GM23338 (cell line): ENCODE measurements around the gene CELF2. TPM values are rescaled to one million over a fixed set of nuclear protein-coding genes. Genes with fewer than 3 reads are reported as not detected.

Experiments
- ATAC-seq: fragments of 200-7000 bp; cut with Tn5 transposase; 3 replicates; pipeline ENCODE4 v1.9.1; 2020
- DNase-seq: peaks from one replicate; pipeline ENCODE4 v3.0.0-alpha.2; 2015; ENCODE audit warnings: low spot score
- H2AFZ ChIP-seq: fragments of 200-600 bp; sonication (generic); 2 replicates; pipeline ENCODE4 v1.8.0; 2016; ENCODE audit warnings: antibody characterized with exemption, mild to moderate bottlenecking, moderate library complexity
- H3F3A ChIP-seq: fragments of 200-600 bp; sonication (generic); replicated peaks from 2 replicates; pipeline ENCODE4 v1.8.0; 2017; ENCODE audit warnings: antibody characterized with exemption, mixed run types, low read depth
- H3K27ac ChIP-seq: fragments of 200-600 bp; sonication (generic); 2 replicates; pipeline ENCODE4 v1.6.1; 2016; ENCODE audit warnings: low read depth
- H3K27me3 ChIP-seq: fragments of 200-600 bp; sonication (generic); 2 replicates; pipeline ENCODE4 v1.8.0; 2016; ENCODE audit warnings: mild to moderate bottlenecking, mixed run types, moderate library complexity; ENCODE audit not compliant: insufficient read depth
- H3K36me3 ChIP-seq: fragments of 200-600 bp; sonication (generic); 2 replicates; pipeline ENCODE4 v1.8.0; 2016; ENCODE audit warnings: mild to moderate bottlenecking; ENCODE audit not compliant: insufficient read depth
- H3K4me1 ChIP-seq: fragments of 200-600 bp; sonication (generic); 2 replicates; pipeline ENCODE4 v1.8.0; 2016; ENCODE audit warnings: mild to moderate bottlenecking, moderate library complexity; ENCODE audit not compliant: insufficient read depth
- H3K4me2 ChIP-seq: fragments of 200-600 bp; sonication (generic); 2 replicates; pipeline ENCODE4 v1.7.1; 2017; ENCODE audit warnings: mixed run types
- H3K4me3 ChIP-seq: fragments of 200-600 bp; sonication (generic); 2 replicates; pipeline ENCODE4 v1.6.1; 2016; ENCODE audit warnings: mixed run types
- H3K79me2 ChIP-seq: fragments of 200-600 bp; sonication (generic); replicated peaks from 2 replicates; pipeline ENCODE4 v1.8.0; 2017; ENCODE audit warnings: mild to moderate bottlenecking; ENCODE audit not compliant: insufficient read depth
- H3K9me2 ChIP-seq: fragments of 200-600 bp; sonication (generic); 2 replicates; pipeline ENCODE4 v1.8.0; 2017; ENCODE audit not compliant: insufficient read depth
- H4K20me1 ChIP-seq: fragments of 200-600 bp; sonication (generic); replicated peaks from 2 replicates; pipeline ENCODE4 v1.8.0; 2017; ENCODE audit warnings: mild to moderate bottlenecking; ENCODE audit not compliant: insufficient read depth
- H3K27ac Mint-ChIP-seq: 2 replicates; pipeline ENCODE4 v1.8.0; 2020; ENCODE audit warnings: inconsistent platforms, mild to moderate bottlenecking, moderate library complexity, mixed read lengths
- H3K27me3 Mint-ChIP-seq: 3 replicates; pipeline ENCODE4 v1.8.0; 2022; ENCODE audit warnings: low read depth, mild to moderate bottlenecking, moderate library complexity, mixed read lengths, inconsistent platforms; ENCODE audit not compliant: insufficient read depth, poor library complexity
- H3K36me3 Mint-ChIP-seq: 3 replicates; pipeline ENCODE4 v1.8.0; 2021; ENCODE audit warnings: low read depth, mild to moderate bottlenecking, inconsistent platforms, moderate library complexity, mixed read lengths
- H3K4me1 Mint-ChIP-seq: 3 replicates; pipeline ENCODE4 v1.8.0; 2020; ENCODE audit warnings: mild to moderate bottlenecking, inconsistent platforms, mixed read lengths
- H3K4me3 Mint-ChIP-seq: 3 replicates; pipeline ENCODE4 v1.8.0; 2021; ENCODE audit warnings: moderate library complexity, mild to moderate bottlenecking, inconsistent platforms, mixed read lengths
- H3K9me3 Mint-ChIP-seq: 3 replicates; pipeline ENCODE4 v1.8.0; 2020; ENCODE audit warnings: moderate library complexity, mild to moderate bottlenecking, inconsistent platforms, mixed read lengths
- CREB1 ChIP-seq: fragments of 250-450 bp; sonication (Bioruptor Pico); IDR thresholded peaks from 2 replicates; pipeline ENCODE4 v1.5.0; 2020; ENCODE audit warnings: low read depth, mild to moderate bottlenecking, moderate library complexity
- CTCF ChIP-seq, 2 experiments: fragments of 200-600 bp in 1 of 2; sonication (generic) in 1 of 2; conservative IDR thresholded peaks; 2 replicates each; pipeline versions ENCODE4 v1.5.1 to v1.6.1; 2016 to 2017; ENCODE audit warnings: antibody characterized with exemption in 2 of 2, low read depth in 2 of 2, mild to moderate bottlenecking in 2 of 2, moderate library complexity in 1 of 2
- ETS1 ChIP-seq: IDR thresholded peaks from 2 replicates; pipeline ENCODE4 v1.6.1; 2016; ENCODE audit warnings: antibody characterized with exemption
- EZH2 ChIP-seq: fragments of 200-600 bp; sonication (generic); IDR thresholded peaks from one replicate; pipeline ENCODE4 v1.8.0; 2017; ENCODE audit warnings: antibody characterized with exemption, mild to moderate bottlenecking, low read depth; ENCODE audit not compliant: unreplicated experiment
- EZH2phosphoT487 ChIP-seq: fragments of 200-600 bp; sonication (generic); IDR thresholded peaks from one replicate; pipeline ENCODE4 v1.8.1; 2018; ENCODE audit warnings: antibody characterized with exemption; ENCODE audit not compliant: unreplicated experiment
- JUNB ChIP-seq: IDR thresholded peaks from one replicate; pipeline ENCODE4 v1.6.1; 2016; ENCODE audit warnings: antibody characterized with exemption; ENCODE audit not compliant: unreplicated experiment
- NANOG ChIP-seq: IDR thresholded peaks from 2 replicates; pipeline ENCODE4 v1.6.1; 2016; ENCODE audit warnings: antibody characterized with exemption, borderline replicate concordance
- POLR2AphosphoS5 ChIP-seq: IDR thresholded peaks from 2 replicates; pipeline ENCODE4 v1.6.1; 2016; ENCODE audit warnings: antibody characterized with exemption, low read depth
- REST ChIP-seq: IDR thresholded peaks from one replicate; pipeline ENCODE4 v1.6.1; 2018; ENCODE audit warnings: antibody characterized with exemption; ENCODE audit not compliant: unreplicated experiment
- STAT1 ChIP-seq: IDR thresholded peaks from one replicate; pipeline ENCODE4 v1.6.1; 2016; ENCODE audit warnings: antibody characterized with exemption; ENCODE audit not compliant: unreplicated experiment
- ZNF114 ChIP-seq: fragments of 250-450 bp; sonication (Bioruptor Pico); IDR thresholded peaks from 2 replicates; pipeline ENCODE4 v1.5.0; 2020; ENCODE audit warnings: mild to moderate bottlenecking, moderate library complexity
- ZNF331 ChIP-seq: fragments of 250-450 bp; sonication (Bioruptor Pico); IDR thresholded peaks from 2 replicates; pipeline ENCODE4 v1.5.0; 2020; ENCODE audit warnings: low read depth, mild to moderate bottlenecking, moderate library complexity
- ZNF462 ChIP-seq: fragments of 250-450 bp; sonication (Bioruptor Pico); IDR thresholded peaks from 2 replicates; pipeline ENCODE4 v1.5.0; 2020; ENCODE audit warnings: mild to moderate bottlenecking, moderate library complexity
- polyA plus RNA-seq: library from polyadenylated mRNA; unstranded; fragments of >200 nt; fragmentation: Nextera tagmentation; extraction: Ambion mirVana; gene quantifications from 2 replicates; pipeline ENCODE4 v1.2.1, GENCODE V29; 2016
- total RNA-seq: library from RNA; depleted of rRNA; stranded (reverse); fragments of >200 nt; shearing (Covaris generic); gene quantifications from 2 replicates; pipeline ENCODE4 v1.2.3, GENCODE V29; 2014

The CELF2 gene
- total and polyA plus RNA-seq, 2 experiments from 2014 or later, result 18.1 to 22.5 TPM

GRCh38 chr10:11249152-11249807, 231.6 kb downstream of the CELF2 start:
- Histone ChIP-seq H3K27me3 (no peaks in the 10 kb centered on the region), H3K4me3 (no peak overlapping the region), H4K20me1 (no peaks in the 10 kb centered on the region; the same call in 1 of the 2 replicates), H3K9me2 (no peaks in the 10 kb centered on the region), H3K4me1 (peaks cover 14% of the 10 kb centered on the region), H3K36me3 (no peaks in the 10 kb centered on the region), H3K4me2 (peak overlapping the region; percentile 54), H3F3A (no peaks in the 10 kb centered on the region), H3K27ac (no peak overlapping the region), H2AFZ (no peak overlapping the region), H3K79me2 (no peaks in the 10 kb centered on the region)
- Mint-ChIP-seq H3K9me3 (no peaks in the 10 kb centered on the region), H3K4me1 (peaks cover 12% of the 10 kb centered on the region), H3K27ac (peak overlapping the region; percentile 1; the same call in 1 of the 2 replicates), H3K27me3 (no peaks in the 10 kb centered on the region), H3K4me3 (0 out of 3 replicates have a peak overlapping the region, but pooled peaks have one; percentile 3), H3K36me3 (no peaks in the 10 kb centered on the region)
- no peak for TF ChIP-seq CREB1
- TF ChIP-seq ETS1, result no peak
- TF ChIP-seq ZNF331 (CRISPR knock-in tag), result no peak
- no peak for TF ChIP-seq ZNF114 (CRISPR knock-in tag)
- no peak for TF ChIP-seq STAT1
- no peak for TF ChIP-seq EZH2phosphoT487
- TF ChIP-seq ZNF462 (CRISPR knock-in tag), result no peak
- no peak for TF ChIP-seq CTCF (conservative IDR thresholded peaks at IDR 0.05; ENCODE audit: low read depth in 2 of 2)
- no peak for TF ChIP-seq NANOG
- no peak for TF ChIP-seq EZH2
- TF ChIP-seq JUNB, result no peak
- TF ChIP-seq REST, result no peak
- no peak for TF ChIP-seq POLR2AphosphoS5
- peak; percentile 67 for ATAC-seq
- DNase-seq, result peak; percentile 24
